Osteoblast (primary cell): ENCODE results near the gene APOC4. TPM values are rescaled to one million over a fixed set of nuclear protein-coding genes. Genes with fewer than 3 reads are reported as not detected.

Source experiments
- DNase-seq: peaks from one replicate; pipeline ENCODE4 v3.0.0; 2011; ENCODE audit warnings: low spot score, mixed read lengths; ENCODE audit not compliant: insufficient read length; ENCODE audit errors: missing footprints
- H2AFZ ChIP-seq: 2 replicates; pipeline ENCODE4 v1.6.0; 2011; ENCODE audit warnings: mild to moderate bottlenecking, low read length
- H3K27ac ChIP-seq: 2 replicates; pipeline ENCODE4 v1.5.1; 2011; ENCODE audit warnings: mild to moderate bottlenecking, low read depth, low read length, moderate library complexity
- H3K27me3 ChIP-seq: 2 replicates; pipeline ENCODE4 v1.6.0; 2012; ENCODE audit warnings: mild to moderate bottlenecking, control low read depth, inconsistent platforms, low read length, moderate library complexity; ENCODE audit not compliant: insufficient read depth
- H3K36me3 ChIP-seq: 2 replicates; pipeline ENCODE4 v1.5.1; 2011; ENCODE audit warnings: mild to moderate bottlenecking, low read length, control low read depth, moderate library complexity; ENCODE audit not compliant: insufficient read depth
- H3K4me1 ChIP-seq: 2 replicates; pipeline ENCODE4 v1.5.1; 2011; ENCODE audit warnings: mild to moderate bottlenecking, low read length, control low read depth, moderate library complexity; ENCODE audit not compliant: insufficient read depth
- H3K4me2 ChIP-seq: 2 replicates; pipeline ENCODE4 v1.6.0; 2011; ENCODE audit warnings: mild to moderate bottlenecking, low read length; ENCODE audit not compliant: insufficient read depth
- H3K4me3 ChIP-seq: fragments of 200-600 bp; sonication (generic); 3 replicates; pipeline ENCODE4 v1.5.1; 2012; ENCODE audit warnings: mild to moderate bottlenecking, low read length, inconsistent platforms; ENCODE audit not compliant: insufficient read depth
- H3K79me2 ChIP-seq: 2 replicates; pipeline ENCODE4 v1.6.0; 2012; ENCODE audit warnings: mild to moderate bottlenecking, low read length, control low read depth, inconsistent platforms; ENCODE audit not compliant: insufficient read depth
- H3K9me3 ChIP-seq: 2 replicates; pipeline ENCODE4 v1.5.1; 2011; ENCODE audit warnings: low read depth, low read length, control low read depth
- H4K20me1 ChIP-seq: 2 replicates; pipeline ENCODE4 v1.6.0; 2012; ENCODE audit warnings: mild to moderate bottlenecking, low read length, control low read depth; ENCODE audit not compliant: insufficient read depth
- CTCF ChIP-seq: IDR thresholded peaks from 2 replicates; pipeline ENCODE4 v1.5.1; 2011; ENCODE audit warnings: mild to moderate bottlenecking, low read depth, low read length, moderate library complexity; ENCODE audit errors: extremely low read depth
- total RNA-seq: library from RNA; depleted of rRNA; stranded (reverse); fragments of >200 nt; gene quantifications from 2 replicates; pipeline ENCODE4 v1.2.3, GENCODE V29; 2012

Gene APOC4
- total RNA-seq, 1 donor: not detected

GRCh38 chr19:44903602-44904425 lies 38.2 kb upstream of the APOC4 start:
- no peak overlapping the region for H3K27ac ChIP-seq
- H3K27me3 ChIP-seq: peaks cover 14% of the 10 kb centered on the region
- H4K20me1 ChIP-seq: peaks cover 5% of the 10 kb centered on the region
- peaks cover 25% of the 10 kb centered on the region for H3K36me3 ChIP-seq
- peaks cover 4% of the 10 kb centered on the region for H3K4me1 ChIP-seq
- no peak overlapping the region for H3K4me3 ChIP-seq
- peak overlapping the region; percentile 39 for H3K4me2 ChIP-seq
- TF ChIP-seq CTCF: peak; percentile 92
- H2AFZ ChIP-seq: peak overlapping the region; percentile 15
- no peaks in the 10 kb centered on the region for H3K9me3 ChIP-seq
- peak; percentile 96 for DNase-seq
- no peaks in the 10 kb centered on the region for H3K79me2 ChIP-seq

GRCh38 chr19:44904426-44904994 lies 37.5 kb upstream of the APOC4 start:
- Histone ChIP-seq H3K4me3 (no peak overlapping the region), H2AFZ (no peak overlapping the region), H3K4me2 (no peak overlapping the region), H3K27me3 (peaks cover 14% of the 10 kb centered on the region), H3K36me3 (peaks cover 25% of the 10 kb centered on the region), H3K79me2 (no peaks in the 10 kb centered on the region), H3K4me1 (peaks cover 4% of the 10 kb centered on the region), H4K20me1 (peaks cover 5% of the 10 kb centered on the region), H3K27ac (no peak overlapping the region), H3K9me3 (no peaks in the 10 kb centered on the region)
- TF ChIP-seq CTCF: peak; percentile 33
- DNase-seq: peak; percentile 83

- H3K36me3 ChIP-seq: peaks cover 17% of the 10 kb centered on the region
- peaks cover 14% of the 10 kb centered on the region for H3K27me3 ChIP-seq
- H3K4me2 ChIP-seq: peak within 1 kb of the TSS; percentile 75
- peaks cover 5% of the 10 kb centered on the region for H4K20me1 ChIP-seq
- H3K4me1 ChIP-seq: peaks cover 4% of the 10 kb centered on the region
- no peak for TF ChIP-seq CTCF
- peak within 1 kb of the TSS; percentile 80 for H2AFZ ChIP-seq
- no peaks in the 10 kb centered on the region for H3K79me2 ChIP-seq
- H3K9me3 ChIP-seq: no peaks in the 10 kb centered on the region
- H3K27ac ChIP-seq: no peak within 1 kb of the TSS
- peak within 1 kb of the TSS; percentile 57 for H3K4me3 ChIP-seq
- peak; percentile 76 for DNase-seq
These were observed 36.4 kb upstream of the APOC4 start, which contains the start of gene APOE for GRCh38 chr19:44905437-44906160. APOE (plus strand) TSS chr19:44905796; CDS start chr19:44906625, 829 bp downstream.
